GM23338 (cell line): ENCODE measurements around the gene ULK4. TPM values are rescaled to one million over a fixed set of nuclear protein-coding genes. Genes with fewer than 3 reads are reported as not detected.

Experiments used
- ATAC-seq: fragments of 200-7000 bp; cut with Tn5 transposase; 3 replicates; pipeline ENCODE4 v1.9.1; 2020
- DNase-seq: peaks from one replicate; pipeline ENCODE4 v3.0.0-alpha.2; 2015; ENCODE audit warnings: low spot score
- H2AFZ ChIP-seq: fragments of 200-600 bp; sonication (generic); 2 replicates; pipeline ENCODE4 v1.8.0; 2016; ENCODE audit warnings: antibody characterized with exemption, mild to moderate bottlenecking, moderate library complexity
- H3F3A ChIP-seq: fragments of 200-600 bp; sonication (generic); replicated peaks from 2 replicates; pipeline ENCODE4 v1.8.0; 2017; ENCODE audit warnings: antibody characterized with exemption, mixed run types, low read depth
- H3K27ac ChIP-seq: fragments of 200-600 bp; sonication (generic); 2 replicates; pipeline ENCODE4 v1.6.1; 2016; ENCODE audit warnings: low read depth
- H3K27me3 ChIP-seq: fragments of 200-600 bp; sonication (generic); 2 replicates; pipeline ENCODE4 v1.8.0; 2016; ENCODE audit warnings: mild to moderate bottlenecking, mixed run types, moderate library complexity; ENCODE audit not compliant: insufficient read depth
- H3K36me3 ChIP-seq: fragments of 200-600 bp; sonication (generic); 2 replicates; pipeline ENCODE4 v1.8.0; 2016; ENCODE audit warnings: mild to moderate bottlenecking; ENCODE audit not compliant: insufficient read depth
- H3K4me1 ChIP-seq: fragments of 200-600 bp; sonication (generic); 2 replicates; pipeline ENCODE4 v1.8.0; 2016; ENCODE audit warnings: mild to moderate bottlenecking, moderate library complexity; ENCODE audit not compliant: insufficient read depth
- H3K4me2 ChIP-seq: fragments of 200-600 bp; sonication (generic); 2 replicates; pipeline ENCODE4 v1.7.1; 2017; ENCODE audit warnings: mixed run types
- H3K4me3 ChIP-seq: fragments of 200-600 bp; sonication (generic); 2 replicates; pipeline ENCODE4 v1.6.1; 2016; ENCODE audit warnings: mixed run types
- H3K79me2 ChIP-seq: fragments of 200-600 bp; sonication (generic); replicated peaks from 2 replicates; pipeline ENCODE4 v1.8.0; 2017; ENCODE audit warnings: mild to moderate bottlenecking; ENCODE audit not compliant: insufficient read depth
- H3K9me2 ChIP-seq: fragments of 200-600 bp; sonication (generic); 2 replicates; pipeline ENCODE4 v1.8.0; 2017; ENCODE audit not compliant: insufficient read depth
- H4K20me1 ChIP-seq: fragments of 200-600 bp; sonication (generic); replicated peaks from 2 replicates; pipeline ENCODE4 v1.8.0; 2017; ENCODE audit warnings: mild to moderate bottlenecking; ENCODE audit not compliant: insufficient read depth
- H3K27ac Mint-ChIP-seq: 2 replicates; pipeline ENCODE4 v1.8.0; 2020; ENCODE audit warnings: inconsistent platforms, mild to moderate bottlenecking, moderate library complexity, mixed read lengths
- H3K27me3 Mint-ChIP-seq: 3 replicates; pipeline ENCODE4 v1.8.0; 2022; ENCODE audit warnings: low read depth, mild to moderate bottlenecking, moderate library complexity, mixed read lengths, inconsistent platforms; ENCODE audit not compliant: insufficient read depth, poor library complexity
- H3K36me3 Mint-ChIP-seq: 3 replicates; pipeline ENCODE4 v1.8.0; 2021; ENCODE audit warnings: low read depth, mild to moderate bottlenecking, inconsistent platforms, moderate library complexity, mixed read lengths
- H3K4me1 Mint-ChIP-seq: 3 replicates; pipeline ENCODE4 v1.8.0; 2020; ENCODE audit warnings: mild to moderate bottlenecking, inconsistent platforms, mixed read lengths
- H3K4me3 Mint-ChIP-seq: 3 replicates; pipeline ENCODE4 v1.8.0; 2021; ENCODE audit warnings: moderate library complexity, mild to moderate bottlenecking, inconsistent platforms, mixed read lengths
- H3K9me3 Mint-ChIP-seq: 3 replicates; pipeline ENCODE4 v1.8.0; 2020; ENCODE audit warnings: moderate library complexity, mild to moderate bottlenecking, inconsistent platforms, mixed read lengths
- CREB1 ChIP-seq: fragments of 250-450 bp; sonication (Bioruptor Pico); IDR thresholded peaks from 2 replicates; pipeline ENCODE4 v1.5.0; 2020; ENCODE audit warnings: low read depth, mild to moderate bottlenecking, moderate library complexity
- EZH2 ChIP-seq: fragments of 200-600 bp; sonication (generic); IDR thresholded peaks from one replicate; pipeline ENCODE4 v1.8.0; 2017; ENCODE audit warnings: antibody characterized with exemption, mild to moderate bottlenecking, low read depth; ENCODE audit not compliant: unreplicated experiment
- EZH2phosphoT487 ChIP-seq: fragments of 200-600 bp; sonication (generic); IDR thresholded peaks from one replicate; pipeline ENCODE4 v1.8.1; 2018; ENCODE audit warnings: antibody characterized with exemption; ENCODE audit not compliant: unreplicated experiment
- JUNB ChIP-seq: IDR thresholded peaks from one replicate; pipeline ENCODE4 v1.6.1; 2016; ENCODE audit warnings: antibody characterized with exemption; ENCODE audit not compliant: unreplicated experiment
- NANOG ChIP-seq: IDR thresholded peaks from 2 replicates; pipeline ENCODE4 v1.6.1; 2016; ENCODE audit warnings: antibody characterized with exemption, borderline replicate concordance
- POLR2AphosphoS5 ChIP-seq: IDR thresholded peaks from 2 replicates; pipeline ENCODE4 v1.6.1; 2016; ENCODE audit warnings: antibody characterized with exemption, low read depth
- STAT1 ChIP-seq: IDR thresholded peaks from one replicate; pipeline ENCODE4 v1.6.1; 2016; ENCODE audit warnings: antibody characterized with exemption; ENCODE audit not compliant: unreplicated experiment
- ZNF114 ChIP-seq: fragments of 250-450 bp; sonication (Bioruptor Pico); IDR thresholded peaks from 2 replicates; pipeline ENCODE4 v1.5.0; 2020; ENCODE audit warnings: mild to moderate bottlenecking, moderate library complexity
- polyA plus RNA-seq: library from polyadenylated mRNA; unstranded; fragments of >200 nt; fragmentation: Nextera tagmentation; extraction: Ambion mirVana; gene quantifications from 2 replicates; pipeline ENCODE4 v1.2.1, GENCODE V29; 2016
- total RNA-seq: library from RNA; depleted of rRNA; stranded (reverse); fragments of >200 nt; shearing (Covaris generic); gene quantifications from 2 replicates; pipeline ENCODE4 v1.2.3, GENCODE V29; 2014
- TF ChIP-seq, protein P1 (sequence below): IDR thresholded peaks from one replicate; pipeline ENCODE4 v1.6.1; 2018; ENCODE audit warnings: antibody characterized with exemption; ENCODE audit not compliant: unreplicated experiment
- TF ChIP-seq, protein P2 (sequence below), 2 experiments: fragments of 200-600 bp in 1 of 2; sonication (generic) in 1 of 2; conservative IDR thresholded peaks; 2 replicates each; pipeline versions ENCODE4 v1.5.1 to v1.6.1; 2016 to 2017; ENCODE audit warnings: antibody characterized with exemption in 2 of 2, low read depth in 2 of 2, mild to moderate bottlenecking in 2 of 2, moderate library complexity in 1 of 2

The ULK4 gene
- total and polyA plus RNA-seq, 2 experiments from 2014 or later, result 20.8 to 41.4 TPM

DNA sequence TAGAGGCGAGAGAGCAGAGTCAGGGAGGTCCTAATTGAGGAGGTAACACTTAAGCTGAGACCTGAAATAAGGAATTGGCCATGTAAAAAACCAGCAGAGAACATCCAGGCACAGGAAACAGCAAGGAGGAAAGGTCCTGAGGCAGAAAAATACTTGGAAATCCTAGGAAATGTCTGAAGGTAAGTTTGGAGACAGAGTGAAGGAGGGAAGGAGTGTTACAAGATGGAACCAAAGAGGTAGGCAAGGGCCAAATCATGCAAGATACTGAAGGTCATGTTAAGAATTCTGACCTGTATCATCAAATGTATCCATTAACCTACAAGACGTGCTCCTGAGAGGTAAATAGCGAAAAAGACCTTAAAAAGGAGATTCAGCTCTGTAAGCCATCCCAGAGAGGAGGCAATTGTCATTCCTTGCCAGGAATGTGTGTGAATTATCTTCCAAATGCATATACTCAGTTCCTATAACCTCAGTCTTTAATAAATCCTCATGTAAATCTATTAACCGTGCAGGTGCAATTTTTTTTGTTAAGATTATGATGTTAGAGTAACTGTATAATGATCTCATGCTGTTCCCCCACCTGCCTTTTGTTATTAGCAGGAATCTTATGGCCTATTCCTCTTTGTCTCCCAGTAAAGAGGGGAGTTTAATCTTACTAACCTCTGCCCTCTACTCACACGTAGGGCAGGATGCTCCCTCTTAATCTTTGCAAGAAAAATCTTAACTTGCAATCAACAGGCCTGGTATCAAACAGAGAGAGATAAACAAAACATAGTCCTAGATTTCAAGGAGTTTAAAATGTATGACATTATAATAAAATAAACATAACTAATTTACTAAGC is 166.9 kb downstream of the ULK4 start (continued):
- TF ChIP-seq NANOG, result peak; percentile 34; the same call in 1 of the 2 replicates

DNA sequence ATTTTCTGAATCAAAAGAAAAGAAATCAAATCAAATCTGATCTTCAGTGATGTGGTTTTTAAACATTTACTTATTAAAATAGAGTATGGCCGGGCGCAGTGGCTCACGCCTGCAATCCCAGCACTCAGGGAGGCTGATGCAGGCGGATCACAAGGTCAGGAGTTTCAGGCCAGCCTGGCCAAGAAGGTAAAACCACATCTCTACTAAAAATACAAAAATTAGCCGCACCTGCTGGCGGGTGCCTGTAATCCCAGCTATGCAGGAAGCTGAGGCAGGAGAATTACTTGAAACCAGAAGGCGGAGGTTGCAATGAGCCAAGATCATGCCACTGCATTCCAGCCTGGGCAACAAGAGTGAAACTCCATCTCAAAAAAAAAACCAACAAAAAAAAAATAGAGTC is 169.1 kb downstream of the ULK4 start:
- no peaks in the 10 kb centered on the region for H3K79me2 ChIP-seq
- Mint-ChIP-seq H3K4me1 (peaks cover 41% of the 10 kb centered on the region), H3K36me3 (peaks cover 2% of the 10 kb centered on the region; the same call in 2 of the 3 replicates), H3K27me3 (peaks cover 2% of the 10 kb centered on the region), H3K27ac (no peak overlapping the region), H3K9me3 (no peaks in the 10 kb centered on the region; the same call in 2 of the 3 replicates), H3K4me3 (no peak overlapping the region)
- TF ChIP-seq EZH2phosphoT487 (no peak), ZNF114 (CRISPR knock-in tag) (no peak), EZH2 (no peak), JUNB (no peak), STAT1 (no peak), CREB1 (CRISPR knock-in tag) (no peak), POLR2AphosphoS5 (no peak)
- TF ChIP-seq, protein P1, sequence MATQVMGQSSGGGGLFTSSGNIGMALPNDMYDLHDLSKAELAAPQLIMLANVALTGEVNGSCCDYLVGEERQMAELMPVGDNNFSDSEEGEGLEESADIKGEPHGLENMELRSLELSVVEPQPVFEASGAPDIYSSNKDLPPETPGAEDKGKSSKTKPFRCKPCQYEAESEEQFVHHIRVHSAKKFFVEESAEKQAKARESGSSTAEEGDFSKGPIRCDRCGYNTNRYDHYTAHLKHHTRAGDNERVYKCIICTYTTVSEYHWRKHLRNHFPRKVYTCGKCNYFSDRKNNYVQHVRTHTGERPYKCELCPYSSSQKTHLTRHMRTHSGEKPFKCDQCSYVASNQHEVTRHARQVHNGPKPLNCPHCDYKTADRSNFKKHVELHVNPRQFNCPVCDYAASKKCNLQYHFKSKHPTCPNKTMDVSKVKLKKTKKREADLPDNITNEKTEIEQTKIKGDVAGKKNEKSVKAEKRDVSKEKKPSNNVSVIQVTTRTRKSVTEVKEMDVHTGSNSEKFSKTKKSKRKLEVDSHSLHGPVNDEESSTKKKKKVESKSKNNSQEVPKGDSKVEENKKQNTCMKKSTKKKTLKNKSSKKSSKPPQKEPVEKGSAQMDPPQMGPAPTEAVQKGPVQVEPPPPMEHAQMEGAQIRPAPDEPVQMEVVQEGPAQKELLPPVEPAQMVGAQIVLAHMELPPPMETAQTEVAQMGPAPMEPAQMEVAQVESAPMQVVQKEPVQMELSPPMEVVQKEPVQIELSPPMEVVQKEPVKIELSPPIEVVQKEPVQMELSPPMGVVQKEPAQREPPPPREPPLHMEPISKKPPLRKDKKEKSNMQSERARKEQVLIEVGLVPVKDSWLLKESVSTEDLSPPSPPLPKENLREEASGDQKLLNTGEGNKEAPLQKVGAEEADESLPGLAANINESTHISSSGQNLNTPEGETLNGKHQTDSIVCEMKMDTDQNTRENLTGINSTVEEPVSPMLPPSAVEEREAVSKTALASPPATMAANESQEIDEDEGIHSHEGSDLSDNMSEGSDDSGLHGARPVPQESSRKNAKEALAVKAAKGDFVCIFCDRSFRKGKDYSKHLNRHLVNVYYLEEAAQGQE, result no peak
- TF ChIP-seq, protein P2, sequence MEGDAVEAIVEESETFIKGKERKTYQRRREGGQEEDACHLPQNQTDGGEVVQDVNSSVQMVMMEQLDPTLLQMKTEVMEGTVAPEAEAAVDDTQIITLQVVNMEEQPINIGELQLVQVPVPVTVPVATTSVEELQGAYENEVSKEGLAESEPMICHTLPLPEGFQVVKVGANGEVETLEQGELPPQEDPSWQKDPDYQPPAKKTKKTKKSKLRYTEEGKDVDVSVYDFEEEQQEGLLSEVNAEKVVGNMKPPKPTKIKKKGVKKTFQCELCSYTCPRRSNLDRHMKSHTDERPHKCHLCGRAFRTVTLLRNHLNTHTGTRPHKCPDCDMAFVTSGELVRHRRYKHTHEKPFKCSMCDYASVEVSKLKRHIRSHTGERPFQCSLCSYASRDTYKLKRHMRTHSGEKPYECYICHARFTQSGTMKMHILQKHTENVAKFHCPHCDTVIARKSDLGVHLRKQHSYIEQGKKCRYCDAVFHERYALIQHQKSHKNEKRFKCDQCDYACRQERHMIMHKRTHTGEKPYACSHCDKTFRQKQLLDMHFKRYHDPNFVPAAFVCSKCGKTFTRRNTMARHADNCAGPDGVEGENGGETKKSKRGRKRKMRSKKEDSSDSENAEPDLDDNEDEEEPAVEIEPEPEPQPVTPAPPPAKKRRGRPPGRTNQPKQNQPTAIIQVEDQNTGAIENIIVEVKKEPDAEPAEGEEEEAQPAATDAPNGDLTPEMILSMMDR (conservative IDR thresholded peaks at IDR 0.05; ENCODE audit: low read depth in 2 of 2), result no peak; a peak in 1 of 4 replicates
- no peaks in the 10 kb centered on the region for H4K20me1 ChIP-seq
- H3F3A ChIP-seq, result no peaks in the 10 kb centered on the region
- no peaks in the 10 kb centered on the region for H3K36me3 ChIP-seq
- no peak overlapping the region for H2AFZ ChIP-seq
- peak overlapping the region; percentile 1; the same call in 1 of the 2 replicates for H3K4me2 ChIP-seq
- H3K27me3 ChIP-seq, result no peaks in the 10 kb centered on the region
- H3K4me3 ChIP-seq, result no peak overlapping the region
- ATAC-seq (no peak; the same call in 2 of the 3 replicates), DNase-seq (peak; percentile 40)
- no peaks in the 10 kb centered on the region for H3K9me2 ChIP-seq
- peaks cover 31% of the 10 kb centered on the region for H3K4me1 ChIP-seq
- 0 out of 2 replicates have a peak overlapping the region, but pooled peaks have one; percentile 3 for H3K27ac ChIP-seq
